ENCODE measurements around the gene ZNF576.
"Not testable (repeated sequence)": the region's sequence is repeated elsewhere in the genome, so short reads cannot be mapped to it uniquely, and the experiment has no call there.

- not testable (repeated sequence) for TF ChIP-seq ZNF331 (CRISPR knock-in tag; IDR thresholded peaks at IDR 0.05; ENCODE audit: low read depth); REST (IDR thresholded peaks at IDR 0.05; ENCODE audit: unreplicated experiment); CTCF (conservative IDR thresholded peaks at IDR 0.05; ENCODE audit: low read depth in 2 of 2); EZH2phosphoT487 (IDR thresholded peaks at IDR 0.05; ENCODE audit: unreplicated experiment); EZH2 (IDR thresholded peaks at IDR 0.05; ENCODE audit: low read depth, unreplicated experiment); POLR2AphosphoS5 (IDR thresholded peaks at IDR 0.05; ENCODE audit: low read depth); CREB1 (CRISPR knock-in tag; IDR thresholded peaks at IDR 0.05; ENCODE audit: low read depth); ETS1 (IDR thresholded peaks at IDR 0.05); JUNB (IDR thresholded peaks at IDR 0.05; ENCODE audit: unreplicated experiment); NANOG (IDR thresholded peaks at IDR 0.05; ENCODE audit: borderline replicate concordance); ZNF114 (CRISPR knock-in tag; IDR thresholded peaks at IDR 0.05); STAT1 (IDR thresholded peaks at IDR 0.05; ENCODE audit: unreplicated experiment); ZNF462 (CRISPR knock-in tag; IDR thresholded peaks at IDR 0.05)
Measured at GRCh38 chr19:43587029-43587428, 9.4 kb upstream of the ZNF576 start.

Data from GM23338 (cell line).